ENCODE measurements around the gene GRXCR1. TPM values are rescaled to one million over a fixed set of nuclear protein-coding genes. Genes with fewer than 3 reads are reported as not detected.

The GRXCR1 gene
- total RNA-seq (ENCODE audit: low replicate concordance): not detected in 2 replicates

DNA sequence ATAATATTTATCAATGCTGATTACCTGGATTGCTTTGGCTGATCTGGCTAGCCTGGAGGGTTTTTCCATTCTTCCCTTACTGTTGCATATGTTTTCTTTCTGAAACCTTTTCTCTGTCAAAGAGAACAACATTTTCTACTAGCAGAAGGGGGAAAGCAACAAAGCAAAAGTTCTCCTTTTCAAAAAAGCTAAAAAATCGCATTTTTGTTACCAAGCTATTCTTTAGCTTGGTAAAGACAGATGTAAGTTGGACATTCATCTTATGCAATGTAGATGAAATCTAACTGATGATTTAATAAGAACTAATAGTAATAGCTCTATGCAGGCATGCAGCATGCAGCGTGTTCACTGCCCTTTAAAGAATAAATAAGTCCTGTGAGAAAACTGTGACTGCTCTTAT lies at the start of gene GRXCR1:
GRXCR1 (plus strand) TSS at position 301 of the 400 bp plus-strand sequence. CDS start 554 bp downstream, outside the sequence.
- no peaks in the 10 kb centered on the region for H3K9me3 ChIP-seq (ENCODE audit: low read depth)
- no peak within 1 kb of the TSS for H2AFZ ChIP-seq (replicated peaks)
- Mint-ChIP-seq H3K9me3 (peaks cover 3% of the 10 kb centered on the region), H3K36me3 (no peaks in the 10 kb centered on the region), H3K27me3 (ENCODE audit: insufficient read depth, low read depth) (no peaks in the 10 kb centered on the region), H3K4me3 (no peak within 1 kb of the TSS), H3K4me1 (no peaks in the 10 kb centered on the region), H3K27ac (no peak within 1 kb of the TSS)
- no peak for DNase-seq (ENCODE audit: low spot score)
- no peak within 1 kb of the TSS for H3K27ac ChIP-seq
- TF ChIP-seq, protein P1, sequence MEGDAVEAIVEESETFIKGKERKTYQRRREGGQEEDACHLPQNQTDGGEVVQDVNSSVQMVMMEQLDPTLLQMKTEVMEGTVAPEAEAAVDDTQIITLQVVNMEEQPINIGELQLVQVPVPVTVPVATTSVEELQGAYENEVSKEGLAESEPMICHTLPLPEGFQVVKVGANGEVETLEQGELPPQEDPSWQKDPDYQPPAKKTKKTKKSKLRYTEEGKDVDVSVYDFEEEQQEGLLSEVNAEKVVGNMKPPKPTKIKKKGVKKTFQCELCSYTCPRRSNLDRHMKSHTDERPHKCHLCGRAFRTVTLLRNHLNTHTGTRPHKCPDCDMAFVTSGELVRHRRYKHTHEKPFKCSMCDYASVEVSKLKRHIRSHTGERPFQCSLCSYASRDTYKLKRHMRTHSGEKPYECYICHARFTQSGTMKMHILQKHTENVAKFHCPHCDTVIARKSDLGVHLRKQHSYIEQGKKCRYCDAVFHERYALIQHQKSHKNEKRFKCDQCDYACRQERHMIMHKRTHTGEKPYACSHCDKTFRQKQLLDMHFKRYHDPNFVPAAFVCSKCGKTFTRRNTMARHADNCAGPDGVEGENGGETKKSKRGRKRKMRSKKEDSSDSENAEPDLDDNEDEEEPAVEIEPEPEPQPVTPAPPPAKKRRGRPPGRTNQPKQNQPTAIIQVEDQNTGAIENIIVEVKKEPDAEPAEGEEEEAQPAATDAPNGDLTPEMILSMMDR (IDR thresholded peaks at IDR 0.05): no peak
- TF ChIP-seq EZH2phosphoT487 (IDR thresholded peaks at IDR 0.05) (no peak), EZH2 (IDR thresholded peaks at IDR 0.05) (no peak)
- H3K27me3 ChIP-seq: no peaks in the 10 kb centered on the region
- H3K79me2 ChIP-seq (ENCODE audit: low read depth): no peaks in the 10 kb centered on the region
- no peak within 1 kb of the TSS for H3K4me2 ChIP-seq
- no peak within 1 kb of the TSS for H3K4me3 ChIP-seq
- H3K4me1 ChIP-seq: no peaks in the 10 kb centered on the region
- no peak within 1 kb of the TSS for H3K9ac ChIP-seq
- H3F3A ChIP-seq (ENCODE audit: low read depth): no peaks in the 10 kb centered on the region
- H4K20me1 ChIP-seq (ENCODE audit: low read depth): no peaks in the 10 kb centered on the region
- no peaks in the 10 kb centered on the region for H3K36me3 ChIP-seq

- H3F3A ChIP-seq (ENCODE audit: low read depth): no peaks in the 10 kb centered on the region
- no peaks in the 10 kb centered on the region for H4K20me1 ChIP-seq (ENCODE audit: low read depth)
- Mint-ChIP-seq H3K27me3 (ENCODE audit: insufficient read depth, low read depth) (no peaks in the 10 kb centered on the region), H3K9me3 (no peaks in the 10 kb centered on the region), H3K36me3 (no peaks in the 10 kb centered on the region), H3K4me1 (no peaks in the 10 kb centered on the region), H3K27ac (no peak overlapping the region), H3K4me3 (no peak overlapping the region)
- H3K27me3 ChIP-seq: no peaks in the 10 kb centered on the region
- H3K9ac ChIP-seq: no peak overlapping the region
- H3K4me1 ChIP-seq: no peaks in the 10 kb centered on the region
- no peaks in the 10 kb centered on the region for H3K36me3 ChIP-seq
- no peak overlapping the region for H3K4me3 ChIP-seq
- H2AFZ ChIP-seq (replicated peaks): no peak overlapping the region
- H3K4me2 ChIP-seq: no peak overlapping the region
- H3K9me3 ChIP-seq (ENCODE audit: low read depth): no peaks in the 10 kb centered on the region
- H3K79me2 ChIP-seq (ENCODE audit: low read depth): no peaks in the 10 kb centered on the region
- TF ChIP-seq EZH2phosphoT487 (IDR thresholded peaks at IDR 0.05) (no peak), EZH2 (IDR thresholded peaks at IDR 0.05) (no peak)
- TF ChIP-seq, protein P1 (IDR thresholded peaks at IDR 0.05): no peak
- H3K27ac ChIP-seq: no peak overlapping the region
- DNase-seq (ENCODE audit: low spot score): no peak
Observed at GRCh38 chr4:42843694-42844093, 48.8 kb upstream of the GRXCR1 start.

- no peaks in the 10 kb centered on the region for H3F3A ChIP-seq (ENCODE audit: low read depth)
- no peaks in the 10 kb centered on the region for H3K4me1 ChIP-seq
- Mint-ChIP-seq H3K36me3 (no peaks in the 10 kb centered on the region), H3K27ac (no peak overlapping the region), H3K4me1 (no peaks in the 10 kb centered on the region), H3K9me3 (peaks cover under 1% of the 10 kb centered on the region), H3K27me3 (ENCODE audit: insufficient read depth, low read depth) (no peaks in the 10 kb centered on the region), H3K4me3 (no peak overlapping the region)
- no peak for TF ChIP-seq EZH2 (IDR thresholded peaks at IDR 0.05)
- TF ChIP-seq, protein P1 (IDR thresholded peaks at IDR 0.05): no peak
- TF ChIP-seq EZH2phosphoT487 (IDR thresholded peaks at IDR 0.05): no peak
- no peaks in the 10 kb centered on the region for H3K79me2 ChIP-seq (ENCODE audit: low read depth)
- no peak for DNase-seq (ENCODE audit: low spot score)
- no peaks in the 10 kb centered on the region for H3K27me3 ChIP-seq
- H2AFZ ChIP-seq (replicated peaks): no peak overlapping the region
- H4K20me1 ChIP-seq (ENCODE audit: low read depth): no peaks in the 10 kb centered on the region
- H3K4me2 ChIP-seq: no peak overlapping the region
- H3K36me3 ChIP-seq: no peaks in the 10 kb centered on the region
- no peak overlapping the region for H3K27ac ChIP-seq
- no peak overlapping the region for H3K4me3 ChIP-seq
- no peaks in the 10 kb centered on the region for H3K9me3 ChIP-seq (ENCODE audit: low read depth)
- H3K9ac ChIP-seq: no peak overlapping the region
Observed at GRCh38 chr4:42844422-42845070, 48.0 kb upstream of the GRXCR1 start.

Data from neural progenitor cell (in vitro differentiated cells).